ENCODE results near the gene ZDHHC18.

DNA sequence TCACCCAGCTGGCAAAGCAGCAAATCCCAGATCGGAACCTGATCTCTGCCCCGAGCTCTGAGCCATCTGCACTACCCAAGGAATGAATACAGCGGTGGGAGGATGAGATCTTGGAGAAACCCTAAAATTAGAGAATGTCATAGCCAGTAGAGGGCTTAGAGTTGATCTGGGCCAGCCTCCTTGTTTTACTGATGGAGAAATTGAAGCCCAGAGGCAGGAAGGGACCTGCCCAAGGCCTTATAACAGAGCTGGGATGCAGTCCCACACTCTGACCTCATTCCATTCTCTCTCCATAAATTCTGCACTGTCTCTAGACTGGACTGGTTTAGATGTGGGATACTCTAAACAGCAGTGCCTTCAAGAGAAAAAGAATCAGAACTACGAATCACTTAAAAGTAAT, 31.7 kb downstream of the ZDHHC18 start:
- TF ChIP-seq EP300 (IDR thresholded peaks at IDR 0.05; ENCODE audit: borderline replicate concordance) = no peak
- TF ChIP-seq TAF1 (IDR thresholded peaks at IDR 0.05; ENCODE audit: low read depth) = no peak
- TF ChIP-seq, protein P1, sequence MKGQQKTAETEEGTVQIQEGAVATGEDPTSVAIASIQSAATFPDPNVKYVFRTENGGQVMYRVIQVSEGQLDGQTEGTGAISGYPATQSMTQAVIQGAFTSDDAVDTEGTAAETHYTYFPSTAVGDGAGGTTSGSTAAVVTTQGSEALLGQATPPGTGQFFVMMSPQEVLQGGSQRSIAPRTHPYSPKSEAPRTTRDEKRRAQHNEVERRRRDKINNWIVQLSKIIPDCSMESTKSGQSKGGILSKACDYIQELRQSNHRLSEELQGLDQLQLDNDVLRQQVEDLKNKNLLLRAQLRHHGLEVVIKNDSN (IDR thresholded peaks at IDR 0.05) = no peak
- no peak for TF ChIP-seq CEBPB (IDR thresholded peaks at IDR 0.05)
- TF ChIP-seq TCF12 (IDR thresholded peaks at IDR 0.05; ENCODE audit: low read depth) = no peak
- TF ChIP-seq, protein P2, sequence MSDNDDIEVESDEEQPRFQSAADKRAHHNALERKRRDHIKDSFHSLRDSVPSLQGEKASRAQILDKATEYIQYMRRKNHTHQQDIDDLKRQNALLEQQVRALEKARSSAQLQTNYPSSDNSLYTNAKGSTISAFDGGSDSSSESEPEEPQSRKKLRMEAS (IDR thresholded peaks at IDR 0.05) = no peak
- TF ChIP-seq, protein P3, sequence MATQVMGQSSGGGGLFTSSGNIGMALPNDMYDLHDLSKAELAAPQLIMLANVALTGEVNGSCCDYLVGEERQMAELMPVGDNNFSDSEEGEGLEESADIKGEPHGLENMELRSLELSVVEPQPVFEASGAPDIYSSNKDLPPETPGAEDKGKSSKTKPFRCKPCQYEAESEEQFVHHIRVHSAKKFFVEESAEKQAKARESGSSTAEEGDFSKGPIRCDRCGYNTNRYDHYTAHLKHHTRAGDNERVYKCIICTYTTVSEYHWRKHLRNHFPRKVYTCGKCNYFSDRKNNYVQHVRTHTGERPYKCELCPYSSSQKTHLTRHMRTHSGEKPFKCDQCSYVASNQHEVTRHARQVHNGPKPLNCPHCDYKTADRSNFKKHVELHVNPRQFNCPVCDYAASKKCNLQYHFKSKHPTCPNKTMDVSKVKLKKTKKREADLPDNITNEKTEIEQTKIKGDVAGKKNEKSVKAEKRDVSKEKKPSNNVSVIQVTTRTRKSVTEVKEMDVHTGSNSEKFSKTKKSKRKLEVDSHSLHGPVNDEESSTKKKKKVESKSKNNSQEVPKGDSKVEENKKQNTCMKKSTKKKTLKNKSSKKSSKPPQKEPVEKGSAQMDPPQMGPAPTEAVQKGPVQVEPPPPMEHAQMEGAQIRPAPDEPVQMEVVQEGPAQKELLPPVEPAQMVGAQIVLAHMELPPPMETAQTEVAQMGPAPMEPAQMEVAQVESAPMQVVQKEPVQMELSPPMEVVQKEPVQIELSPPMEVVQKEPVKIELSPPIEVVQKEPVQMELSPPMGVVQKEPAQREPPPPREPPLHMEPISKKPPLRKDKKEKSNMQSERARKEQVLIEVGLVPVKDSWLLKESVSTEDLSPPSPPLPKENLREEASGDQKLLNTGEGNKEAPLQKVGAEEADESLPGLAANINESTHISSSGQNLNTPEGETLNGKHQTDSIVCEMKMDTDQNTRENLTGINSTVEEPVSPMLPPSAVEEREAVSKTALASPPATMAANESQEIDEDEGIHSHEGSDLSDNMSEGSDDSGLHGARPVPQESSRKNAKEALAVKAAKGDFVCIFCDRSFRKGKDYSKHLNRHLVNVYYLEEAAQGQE (IDR thresholded peaks at IDR 0.05; ENCODE audit: low read depth) = no peak
- TF ChIP-seq FOXM1 (IDR thresholded peaks at IDR 0.05; ENCODE audit: borderline replicate concordance, low read depth) = no peak
- no peak for TF ChIP-seq EGR1 (IDR thresholded peaks at IDR 0.05)
- TF ChIP-seq RAD21 (IDR thresholded peaks at IDR 0.05; ENCODE audit: low read depth) = no peak
- TF ChIP-seq ZBTB7A (IDR thresholded peaks at IDR 0.05; ENCODE audit: low read depth) = no peak
- TF ChIP-seq NFIC (IDR thresholded peaks at IDR 0.05) = no peak
- no peak for TF ChIP-seq YY1 (IDR thresholded peaks at IDR 0.05; ENCODE audit: low read depth)

All from Ishikawa (cell line).